SK-N-SH (cell line): ENCODE results near the gene BTN1A1.

Experiments
- CTCF ChIP-seq: fragments of 200-600 bp; sonication (generic); IDR thresholded peaks from 2 replicates; pipeline ENCODE4 v1.6.1; 2017; ENCODE audit warnings: antibody characterized with exemption, mild to moderate bottlenecking, moderate library complexity
- EP300 ChIP-seq, 2 experiments: IDR thresholded peaks; 2 replicates each; pipeline versions ENCODE4 v1.4.0 to v1.6.1; 2012; ENCODE audit warnings: borderline replicate concordance in 1 of 2, low read depth in 1 of 2, low read length in 1 of 2
- POLR2AphosphoS5 ChIP-seq: IDR thresholded peaks from 2 replicates; pipeline ENCODE4 v1.6.1; 2012; ENCODE audit warnings: low read depth, low read length
- SIN3A ChIP-seq: IDR thresholded peaks from 2 replicates; pipeline ENCODE4 v1.6.1; 2012; ENCODE audit warnings: low read depth, mild to moderate bottlenecking, low read length, moderate library complexity, borderline replicate concordance
- SMC3 ChIP-seq: IDR thresholded peaks from 2 replicates; pipeline ENCODE4 v1.6.1; 2012; ENCODE audit warnings: low read depth, low read length, improper control_type of control experiment
- TF ChIP-seq, protein P1 (sequence below): IDR thresholded peaks from 2 replicates; pipeline ENCODE4 v1.4.0; 2012; ENCODE audit warnings: low read depth

- TF ChIP-seq CTCF (no peak), POLR2AphosphoS5 (no peak), SMC3 (no peak), EP300 (IDR thresholded peaks at IDR 0.05; ENCODE audit: borderline replicate concordance in 1 of 2, low read depth in 1 of 2, low read length in 1 of 2) (no peak), SIN3A (no peak)
- TF ChIP-seq, protein P1, sequence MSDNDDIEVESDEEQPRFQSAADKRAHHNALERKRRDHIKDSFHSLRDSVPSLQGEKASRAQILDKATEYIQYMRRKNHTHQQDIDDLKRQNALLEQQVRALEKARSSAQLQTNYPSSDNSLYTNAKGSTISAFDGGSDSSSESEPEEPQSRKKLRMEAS, result no peak
Observed at GRCh38 chr6:26484161-26484560, 15.9 kb upstream of the BTN1A1 start.
